Measurements from ENCODE around the gene ZYG11B.
"Not testable (repeated sequence)": the region's sequence is repeated elsewhere in the genome, so short reads cannot be mapped to it uniquely, and the experiment has no call there.

Gene ZYG11B

GRCh38 chr1:52798331-52798730 lies 72.1 kb downstream of the ZYG11B start:
- no peak overlapping the region for H2BK5ac ChIP-seq (ENCODE audit: low read length)

GRCh38 chr1:52801011-52801410 lies 74.8 kb downstream of the ZYG11B start:
- H2BK5ac ChIP-seq (ENCODE audit: low read length): no peak overlapping the region
- no peak overlapping the region for H2BK15ac ChIP-seq (replicated peaks; ENCODE audit: low read depth)
- H3K36me3 ChIP-seq (ENCODE audit: control insufficient read depth, insufficient read depth, low read length): no peaks in the 10 kb centered on the region
- H3K56ac ChIP-seq (ENCODE audit: low read length): no peak overlapping the region
- H3K9ac ChIP-seq (ENCODE audit: low read length): no peak overlapping the region
- no peak overlapping the region for H4K8ac ChIP-seq (ENCODE audit: low read depth, low read length)
- no peak overlapping the region for H3K27ac ChIP-seq (ENCODE audit: low read depth, low read length)
- H3K4ac ChIP-seq (ENCODE audit: low read depth, low read length): no peak overlapping the region
- no peak overlapping the region for H3K23ac ChIP-seq (ENCODE audit: low read length)
- H2BK120ac ChIP-seq (ENCODE audit: low read depth, low read length): no peak overlapping the region
- no peak overlapping the region for H3K18ac ChIP-seq (ENCODE audit: low read length)
- no peaks in the 10 kb centered on the region for H3K79me2 ChIP-seq (ENCODE audit: control insufficient read depth, insufficient read depth, low read length)
- no peak for DNase-seq
- no peaks in the 10 kb centered on the region for H3K79me1 ChIP-seq (ENCODE audit: low read length)
- no peak overlapping the region for H3K4me3 ChIP-seq (ENCODE audit: low read length)
- no peak overlapping the region for H4K5ac ChIP-seq (ENCODE audit: low read length)
- H2AK5ac ChIP-seq (ENCODE audit: low read length): no peak overlapping the region
- no peak overlapping the region for H3K4me2 ChIP-seq (ENCODE audit: low read length)
- no peaks in the 10 kb centered on the region for H3K4me1 ChIP-seq (ENCODE audit: control insufficient read depth, low read depth, low read length)
- no peaks in the 10 kb centered on the region for H3K27me3 ChIP-seq (ENCODE audit: insufficient read depth, low read length, poor library complexity)

More at GRCh38 chr1:52798331-52798730, 72.1 kb downstream of the ZYG11B start:
- no peak overlapping the region for H3K4me2 ChIP-seq (ENCODE audit: low read length)
- H2BK120ac ChIP-seq (ENCODE audit: low read depth, low read length): no peak overlapping the region
- H3K56ac ChIP-seq (ENCODE audit: low read length): no peak overlapping the region
- no peak overlapping the region for H2AK5ac ChIP-seq (ENCODE audit: low read length)
- H3K79me1 ChIP-seq (ENCODE audit: low read length): no peaks in the 10 kb centered on the region
- H3K4me3 ChIP-seq (ENCODE audit: low read length): no peak overlapping the region
- H4K5ac ChIP-seq (ENCODE audit: low read length): no peak overlapping the region
- no peaks in the 10 kb centered on the region for H3K36me3 ChIP-seq (ENCODE audit: control insufficient read depth, insufficient read depth, low read length)
- H3K9ac ChIP-seq (ENCODE audit: low read length): no peak overlapping the region
- H3K79me2 ChIP-seq (ENCODE audit: control insufficient read depth, insufficient read depth, low read length): no peaks in the 10 kb centered on the region
- no peak overlapping the region for H2BK15ac ChIP-seq (replicated peaks; ENCODE audit: low read depth)
- DNase-seq: no peak
- no peak overlapping the region for H4K8ac ChIP-seq (ENCODE audit: low read depth, low read length)
- no peaks in the 10 kb centered on the region for H3K27me3 ChIP-seq (ENCODE audit: insufficient read depth, low read length, poor library complexity)
- no CpG with 5 or more reads among the region's 3 CpGs for WGBS (ENCODE audit: extremely low coverage, insufficient coverage, low lambda C conversion rate)
- H3K18ac ChIP-seq (ENCODE audit: low read length): no peak overlapping the region
- H3K4ac ChIP-seq (ENCODE audit: low read depth, low read length): no peak overlapping the region
- no peaks in the 10 kb centered on the region for H3K4me1 ChIP-seq (ENCODE audit: control insufficient read depth, low read depth, low read length)
- H3K23ac ChIP-seq (ENCODE audit: low read length): no peak overlapping the region
- no peak overlapping the region for H3K27ac ChIP-seq (ENCODE audit: low read depth, low read length)

- H3K4me3 ChIP-seq (ENCODE audit: low read length); H3K4ac ChIP-seq (ENCODE audit: low read depth, low read length); H3K23ac ChIP-seq (ENCODE audit: low read length); H2BK5ac ChIP-seq (ENCODE audit: low read length); H4K8ac ChIP-seq (ENCODE audit: low read depth, low read length); DNase-seq; H2BK15ac ChIP-seq (replicated peaks; ENCODE audit: low read depth); H3K36me3 ChIP-seq (ENCODE audit: control insufficient read depth, insufficient read depth, low read length); H3K79me1 ChIP-seq (ENCODE audit: low read length); H3K9ac ChIP-seq (ENCODE audit: low read length); H3K4me2 ChIP-seq (ENCODE audit: low read length); H3K27ac ChIP-seq (ENCODE audit: low read depth, low read length); H2BK120ac ChIP-seq (ENCODE audit: low read depth, low read length); H3K4me1 ChIP-seq (ENCODE audit: control insufficient read depth, low read depth, low read length); H3K27me3 ChIP-seq (ENCODE audit: insufficient read depth, low read length, poor library complexity); H4K5ac ChIP-seq (ENCODE audit: low read length); H2AK5ac ChIP-seq (ENCODE audit: low read length); H3K79me2 ChIP-seq (ENCODE audit: control insufficient read depth, insufficient read depth, low read length); H3K56ac ChIP-seq (ENCODE audit: low read length); H3K18ac ChIP-seq (ENCODE audit: low read length): not testable (repeated sequence)
- no CpG with 5 or more reads among the region's 3 CpGs for WGBS (ENCODE audit: extremely low coverage, insufficient coverage, low lambda C conversion rate)
Observed at GRCh38 chr1:52804083-52804482, 77.8 kb downstream of the ZYG11B start.

GRCh38 chr1:52814465-52814864 lies 88.2 kb downstream of the ZYG11B start:
- no CpG with 5 or more reads among the region's 2 CpGs for WGBS (ENCODE audit: extremely low coverage, insufficient coverage, low lambda C conversion rate)
- H3K9ac ChIP-seq (ENCODE audit: low read length): no peak overlapping the region
- H3K36me3 ChIP-seq (ENCODE audit: control insufficient read depth, insufficient read depth, low read length): no peaks in the 10 kb centered on the region

GRCh38 chr1:52820830-52821229 lies 94.6 kb downstream of the ZYG11B start:
- H3K9ac ChIP-seq (ENCODE audit: low read length); H3K79me2 ChIP-seq (ENCODE audit: control insufficient read depth, insufficient read depth, low read length); H4K5ac ChIP-seq (ENCODE audit: low read length); H2BK15ac ChIP-seq (replicated peaks; ENCODE audit: low read depth); H3K23ac ChIP-seq (ENCODE audit: low read length); DNase-seq; H3K4me3 ChIP-seq (ENCODE audit: low read length); H2AK5ac ChIP-seq (ENCODE audit: low read length); H3K4me1 ChIP-seq (ENCODE audit: control insufficient read depth, low read depth, low read length); H3K27me3 ChIP-seq (ENCODE audit: insufficient read depth, low read length, poor library complexity); H3K56ac ChIP-seq (ENCODE audit: low read length); H3K4ac ChIP-seq (ENCODE audit: low read depth, low read length); H3K4me2 ChIP-seq (ENCODE audit: low read length); H3K36me3 ChIP-seq (ENCODE audit: control insufficient read depth, insufficient read depth, low read length); H2BK5ac ChIP-seq (ENCODE audit: low read length); H2BK120ac ChIP-seq (ENCODE audit: low read depth, low read length); H3K18ac ChIP-seq (ENCODE audit: low read length); H3K79me1 ChIP-seq (ENCODE audit: low read length); H4K8ac ChIP-seq (ENCODE audit: low read depth, low read length); H3K27ac ChIP-seq (ENCODE audit: low read depth, low read length): not testable (repeated sequence)
- no CpG with 5 or more reads among the region's 5 CpGs for WGBS (ENCODE audit: extremely low coverage, insufficient coverage, low lambda C conversion rate)

More at GRCh38 chr1:52814465-52814864, 88.2 kb downstream of the ZYG11B start:
- no peak overlapping the region for H3K27ac ChIP-seq (ENCODE audit: low read depth, low read length)
- no peak overlapping the region for H4K8ac ChIP-seq (ENCODE audit: low read depth, low read length)
- no peaks in the 10 kb centered on the region for H3K27me3 ChIP-seq (ENCODE audit: insufficient read depth, low read length, poor library complexity)
- no peak overlapping the region for H2AK5ac ChIP-seq (ENCODE audit: low read length)
- H3K4me1 ChIP-seq (ENCODE audit: control insufficient read depth, low read depth, low read length): no peaks in the 10 kb centered on the region
- H2BK15ac ChIP-seq (replicated peaks; ENCODE audit: low read depth): no peak overlapping the region
- DNase-seq: peak; percentile 25
- H3K23ac ChIP-seq (ENCODE audit: low read length): no peak overlapping the region
- H3K56ac ChIP-seq (ENCODE audit: low read length): no peak overlapping the region
- no peak overlapping the region for H4K5ac ChIP-seq (ENCODE audit: low read length)
- H2BK5ac ChIP-seq (ENCODE audit: low read length): no peak overlapping the region
- H3K4ac ChIP-seq (ENCODE audit: low read depth, low read length): no peak overlapping the region
- no peak overlapping the region for H3K18ac ChIP-seq (ENCODE audit: low read length)
- no peaks in the 10 kb centered on the region for H3K79me1 ChIP-seq (ENCODE audit: low read length)
- H3K79me2 ChIP-seq (ENCODE audit: control insufficient read depth, insufficient read depth, low read length): no peaks in the 10 kb centered on the region
- no peak overlapping the region for H3K4me3 ChIP-seq (ENCODE audit: low read length)
- no peak overlapping the region for H3K4me2 ChIP-seq (ENCODE audit: low read length)
- no peak overlapping the region for H2BK120ac ChIP-seq (ENCODE audit: low read depth, low read length)

- Histone ChIP-seq H3K36me3 (ENCODE audit: control insufficient read depth, insufficient read depth, low read length) (no peaks in the 10 kb centered on the region), H3K79me1 (ENCODE audit: low read length) (no peaks in the 10 kb centered on the region), H3K4me3 (ENCODE audit: low read length) (no peak overlapping the region), H3K23ac (ENCODE audit: low read length) (no peak overlapping the region), H2BK15ac (replicated peaks; ENCODE audit: low read depth) (no peak overlapping the region), H3K27me3 (ENCODE audit: insufficient read depth, low read length, poor library complexity) (no peaks in the 10 kb centered on the region), H2AK5ac (ENCODE audit: low read length) (no peak overlapping the region), H3K18ac (ENCODE audit: low read length) (no peak overlapping the region), H3K9ac (ENCODE audit: low read length) (no peak overlapping the region), H2BK5ac (ENCODE audit: low read length) (no peak overlapping the region), H3K79me2 (ENCODE audit: control insufficient read depth, insufficient read depth, low read length) (no peaks in the 10 kb centered on the region), H3K56ac (ENCODE audit: low read length) (no peak overlapping the region), H4K5ac (ENCODE audit: low read length) (no peak overlapping the region), H4K8ac (ENCODE audit: low read depth, low read length) (no peak overlapping the region), H3K4ac (ENCODE audit: low read depth, low read length) (no peak overlapping the region), H3K4me1 (ENCODE audit: control insufficient read depth, low read depth, low read length) (no peaks in the 10 kb centered on the region), H3K27ac (ENCODE audit: low read depth, low read length) (no peak overlapping the region), H3K4me2 (ENCODE audit: low read length) (no peak overlapping the region), H2BK120ac (ENCODE audit: low read depth, low read length) (no peak overlapping the region)
- no CpG with 5 or more reads among the region's 1 CpG for WGBS (ENCODE audit: extremely low coverage, insufficient coverage, low lambda C conversion rate)
- DNase-seq: no peak
Observed at GRCh38 chr1:52825868-52826267, 99.6 kb downstream of the ZYG11B start.

Measured in mesendoderm (in vitro differentiated cells).